ENCODE results near the gene RPL36AL. TPM values are rescaled to one million over a fixed set of nuclear protein-coding genes. Genes with fewer than 3 reads are reported as not detected.
"Not testable (repeated sequence)": the region's sequence is repeated elsewhere in the genome, so short reads cannot be mapped to it uniquely, and the experiment has no call there.

RPL36AL gene
- total RNA-seq, 1 donor from 2014 or later = 187 TPM

- H3K4me1 Mint-ChIP-seq (ENCODE audit: unreplicated experiment) = peaks cover 34% of the 10 kb centered on the region
- peak overlapping the region; percentile 92 for H3K4me3 Mint-ChIP-seq (ENCODE audit: unreplicated experiment)
- TF ChIP-seq, protein P1, sequence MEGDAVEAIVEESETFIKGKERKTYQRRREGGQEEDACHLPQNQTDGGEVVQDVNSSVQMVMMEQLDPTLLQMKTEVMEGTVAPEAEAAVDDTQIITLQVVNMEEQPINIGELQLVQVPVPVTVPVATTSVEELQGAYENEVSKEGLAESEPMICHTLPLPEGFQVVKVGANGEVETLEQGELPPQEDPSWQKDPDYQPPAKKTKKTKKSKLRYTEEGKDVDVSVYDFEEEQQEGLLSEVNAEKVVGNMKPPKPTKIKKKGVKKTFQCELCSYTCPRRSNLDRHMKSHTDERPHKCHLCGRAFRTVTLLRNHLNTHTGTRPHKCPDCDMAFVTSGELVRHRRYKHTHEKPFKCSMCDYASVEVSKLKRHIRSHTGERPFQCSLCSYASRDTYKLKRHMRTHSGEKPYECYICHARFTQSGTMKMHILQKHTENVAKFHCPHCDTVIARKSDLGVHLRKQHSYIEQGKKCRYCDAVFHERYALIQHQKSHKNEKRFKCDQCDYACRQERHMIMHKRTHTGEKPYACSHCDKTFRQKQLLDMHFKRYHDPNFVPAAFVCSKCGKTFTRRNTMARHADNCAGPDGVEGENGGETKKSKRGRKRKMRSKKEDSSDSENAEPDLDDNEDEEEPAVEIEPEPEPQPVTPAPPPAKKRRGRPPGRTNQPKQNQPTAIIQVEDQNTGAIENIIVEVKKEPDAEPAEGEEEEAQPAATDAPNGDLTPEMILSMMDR (IDR thresholded peaks at IDR 0.05) = peak; percentile 83
- no peaks in the 10 kb centered on the region for H3K27me3 Mint-ChIP-seq (ENCODE audit: unreplicated experiment)
- H3K36me3 Mint-ChIP-seq (ENCODE audit: unreplicated experiment) = peaks cover 26% of the 10 kb centered on the region
- no peak for DNase-seq (ENCODE audit: extremely low spot score, unreplicated experiment)
- peak overlapping the region; percentile 99 for H3K27ac Mint-ChIP-seq (ENCODE audit: unreplicated experiment)
- no peaks in the 10 kb centered on the region for H3K9me3 Mint-ChIP-seq (ENCODE audit: unreplicated experiment)
Observed at GRCh38 chr14:49586673-49587460, 33.6 kb downstream of the RPL36AL start.

GRCh38 chr14:49585803-49586672 lies 34.4 kb downstream of the RPL36AL start, which contains the start of gene RPS29:
Gene RPS29, minus strand, starts transcription at chr14:49586380. Its CDS starts 34 bp downstream, at chr14:49586346.
- H3K36me3 Mint-ChIP-seq (ENCODE audit: unreplicated experiment) = peaks cover 28% of the 10 kb centered on the region
- peak; percentile 99 for DNase-seq (ENCODE audit: extremely low spot score, unreplicated experiment)
- H3K4me3 Mint-ChIP-seq (ENCODE audit: unreplicated experiment) = peak within 1 kb of the TSS; percentile 92
- H3K4me1 Mint-ChIP-seq (ENCODE audit: unreplicated experiment) = peaks cover 34% of the 10 kb centered on the region
- no peaks in the 10 kb centered on the region for H3K27me3 Mint-ChIP-seq (ENCODE audit: unreplicated experiment)
- H3K9me3 Mint-ChIP-seq (ENCODE audit: unreplicated experiment) = no peaks in the 10 kb centered on the region
- TF ChIP-seq, protein P1 (IDR thresholded peaks at IDR 0.05) = no peak
- peak within 1 kb of the TSS; percentile 99 for H3K27ac Mint-ChIP-seq (ENCODE audit: unreplicated experiment)

DNA sequence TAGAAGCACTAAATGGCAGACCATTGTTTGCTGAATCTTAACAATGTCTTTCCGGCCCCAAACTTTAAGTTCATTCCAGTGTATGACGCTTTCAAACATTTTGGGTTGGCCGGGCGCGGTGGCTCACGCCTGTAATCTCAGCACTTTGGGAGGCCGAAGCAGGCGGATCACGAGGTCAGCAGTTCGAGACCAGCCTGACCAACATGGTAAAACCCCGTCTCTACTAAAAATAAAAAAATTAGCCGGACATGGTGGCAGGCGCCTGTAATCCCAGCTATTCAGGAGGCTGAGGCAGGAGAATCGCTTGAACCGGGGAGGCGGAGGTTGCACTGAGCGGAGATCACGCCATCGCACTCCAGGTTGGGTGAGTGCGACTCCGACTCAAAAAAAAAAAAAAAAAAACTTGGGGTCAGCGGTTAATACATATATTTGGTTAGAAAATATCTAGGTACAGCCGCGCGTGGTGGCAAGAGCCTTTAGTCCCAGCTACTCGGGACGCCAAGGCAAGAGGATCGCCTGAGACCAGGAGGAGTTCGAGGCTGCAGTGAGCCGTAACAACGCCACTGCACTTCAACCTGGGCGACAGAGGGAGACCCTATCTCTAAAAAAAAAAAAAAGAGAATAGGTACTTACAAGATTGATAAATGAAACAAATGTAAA lies 35.3 kb downstream of the RPL36AL start:
- peaks cover 36% of the 10 kb centered on the region for H3K4me1 Mint-ChIP-seq (ENCODE audit: unreplicated experiment)

DNA sequence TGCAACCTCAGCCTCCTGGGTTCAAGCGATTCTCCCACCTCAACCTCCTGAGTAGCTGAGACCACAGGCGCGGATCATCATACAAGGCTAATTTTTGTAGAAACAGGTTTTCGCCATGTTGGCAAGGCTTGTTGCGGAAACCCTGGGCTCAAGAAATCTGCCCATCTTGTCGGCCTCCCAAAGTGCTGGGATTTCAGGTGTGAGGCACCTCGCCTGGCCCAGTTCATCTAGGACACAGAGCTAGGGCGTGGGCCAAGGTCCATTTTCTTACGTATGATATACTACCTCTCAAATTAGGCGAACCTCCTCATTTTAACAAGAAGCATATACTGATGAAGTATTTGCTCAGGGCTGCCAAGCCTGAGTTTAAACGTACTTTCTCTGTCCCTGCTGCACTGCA lies 36.4 kb downstream of the RPL36AL start:
- Mint-ChIP-seq H3K27ac (ENCODE audit: unreplicated experiment) (peak overlapping the region; percentile 99), H3K4me3 (ENCODE audit: unreplicated experiment) (peak overlapping the region; percentile 92), H3K4me1 (ENCODE audit: unreplicated experiment) (peaks cover 37% of the 10 kb centered on the region), H3K36me3 (ENCODE audit: unreplicated experiment) (peaks cover 32% of the 10 kb centered on the region), H3K27me3 (ENCODE audit: unreplicated experiment) (no peaks in the 10 kb centered on the region), H3K9me3 (ENCODE audit: unreplicated experiment) (no peaks in the 10 kb centered on the region)
- DNase-seq (ENCODE audit: extremely low spot score, unreplicated experiment) = peak; percentile 21
- TF ChIP-seq, protein P1 (IDR thresholded peaks at IDR 0.05) = no peak

More for the DNA sequence above, 35.3 kb downstream of the RPL36AL start:
- H3K27ac Mint-ChIP-seq (ENCODE audit: unreplicated experiment) = peak overlapping the region; percentile 99
- H3K36me3 Mint-ChIP-seq (ENCODE audit: unreplicated experiment) = peaks cover 30% of the 10 kb centered on the region
- DNase-seq (ENCODE audit: extremely low spot score, unreplicated experiment) = peak; percentile 59
- H3K9me3 Mint-ChIP-seq (ENCODE audit: unreplicated experiment); H3K27me3 Mint-ChIP-seq (ENCODE audit: unreplicated experiment): not testable (repeated sequence)
- peak overlapping the region; percentile 92 for H3K4me3 Mint-ChIP-seq (ENCODE audit: unreplicated experiment)

GRCh38 chr14:49583629-49584028 lies 36.8 kb downstream of the RPL36AL start:
- Mint-ChIP-seq H3K27ac (ENCODE audit: unreplicated experiment) (peak overlapping the region; percentile 34), H3K4me3 (ENCODE audit: unreplicated experiment) (peak overlapping the region; percentile 55), H3K4me1 (ENCODE audit: unreplicated experiment) (peaks cover 37% of the 10 kb centered on the region), H3K27me3 (ENCODE audit: unreplicated experiment) (no peaks in the 10 kb centered on the region), H3K36me3 (ENCODE audit: unreplicated experiment) (peaks cover 32% of the 10 kb centered on the region), H3K9me3 (ENCODE audit: unreplicated experiment) (no peaks in the 10 kb centered on the region)
- no peak for DNase-seq (ENCODE audit: extremely low spot score, unreplicated experiment)
- TF ChIP-seq, protein P1 (IDR thresholded peaks at IDR 0.05) = no peak
